NCI-H2196 (cell line): Measurements from ENCODE around the gene ALDH1B1.
"Not testable (repeated sequence)": the region's sequence is repeated elsewhere in the genome, so short reads cannot be mapped to it uniquely, and the experiment has no call there.

ENCODE experiments used
- DNase-seq: peaks from one replicate; lab custom pipeline; 2025; ENCODE audit not compliant: unreplicated experiment; lab: John Stamatoyannopoulos, UW

ALDH1B1 gene

DNA sequence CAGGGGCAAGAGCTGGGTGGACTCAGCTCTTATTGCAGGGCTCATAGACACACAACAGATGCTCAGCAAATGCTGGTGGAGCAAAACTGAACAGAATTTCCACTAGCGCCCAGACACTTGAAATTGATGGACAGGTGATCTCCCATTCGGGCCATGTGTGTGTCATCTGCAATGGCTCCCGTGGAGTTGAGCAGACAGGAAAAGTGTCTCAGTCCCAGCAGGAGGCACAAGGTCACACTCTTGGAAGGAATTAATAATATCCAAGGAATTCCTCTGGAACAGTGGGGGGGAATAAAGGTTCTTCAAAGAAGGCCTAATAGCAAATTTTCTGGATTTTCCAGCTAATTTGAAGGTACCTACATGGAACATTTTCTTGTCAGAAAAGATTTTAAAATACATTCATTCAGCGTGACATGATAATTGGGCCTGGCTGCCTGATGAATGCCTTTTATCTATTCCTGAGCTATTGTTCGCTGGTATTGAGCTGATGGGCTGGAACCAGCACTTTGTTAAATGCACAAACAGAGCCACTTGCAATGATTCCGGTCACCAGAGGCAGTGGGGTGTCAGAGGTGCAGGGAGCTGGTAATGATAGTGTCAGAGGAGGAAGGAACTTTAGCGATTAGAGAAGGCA is 31.5 kb upstream of the ALDH1B1 start:
- no peak for DNase-seq

DNA sequence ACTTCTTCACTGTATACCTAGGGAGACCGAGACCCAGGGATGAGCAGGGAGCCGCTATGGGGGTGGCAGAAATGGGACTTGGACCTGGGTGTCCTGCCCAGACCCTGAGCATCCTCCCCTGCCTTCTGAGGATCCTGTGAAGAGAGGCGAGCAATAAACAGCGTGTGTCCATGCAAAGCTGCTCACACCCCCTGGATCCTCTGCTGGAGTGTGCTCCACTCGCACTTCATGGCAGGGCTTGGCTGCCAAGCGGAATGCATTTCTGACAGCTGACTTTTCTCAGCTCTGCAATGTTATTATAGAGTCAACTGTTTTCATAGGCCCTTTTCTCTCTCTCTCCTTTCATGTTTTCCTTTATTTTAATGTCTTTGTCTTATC is 31.0 kb upstream of the ALDH1B1 start:
- DNase-seq, result no peak

DNA sequence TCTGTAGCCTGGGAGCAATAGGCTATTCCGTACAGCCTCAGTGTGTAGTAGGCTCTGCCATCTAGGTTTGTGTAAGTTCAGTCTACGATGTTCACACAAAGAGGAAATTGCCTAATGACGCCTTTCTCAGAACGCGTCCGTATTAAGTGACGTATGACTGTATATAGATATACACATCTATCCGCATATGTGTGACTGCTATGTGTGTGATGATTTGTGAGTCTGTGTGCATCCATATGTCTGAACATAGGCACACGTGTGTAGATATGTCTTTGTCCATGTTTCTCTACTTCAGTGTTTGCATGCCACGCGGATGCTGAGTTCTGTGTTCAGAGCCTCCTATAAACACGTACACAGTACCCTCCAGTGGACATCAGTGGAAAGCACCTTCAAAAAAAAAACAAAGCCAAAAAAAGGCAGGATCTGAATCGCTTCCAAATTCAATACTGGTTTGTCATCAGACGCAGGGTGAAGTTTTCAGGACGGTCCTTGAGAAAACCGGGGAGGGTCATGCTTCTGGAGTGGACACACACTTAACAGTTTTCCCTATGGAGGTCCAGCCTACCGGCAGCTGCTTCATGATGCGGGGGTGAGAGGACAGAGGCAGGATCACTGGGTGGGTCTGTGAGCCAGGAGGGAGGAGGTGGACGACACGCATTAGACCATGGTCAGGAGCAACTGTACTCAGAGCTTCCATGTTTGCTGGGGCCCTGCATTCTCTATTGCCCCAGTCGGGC is 29.5 kb upstream of the ALDH1B1 start:
- peak; percentile 81 for DNase-seq

DNA sequence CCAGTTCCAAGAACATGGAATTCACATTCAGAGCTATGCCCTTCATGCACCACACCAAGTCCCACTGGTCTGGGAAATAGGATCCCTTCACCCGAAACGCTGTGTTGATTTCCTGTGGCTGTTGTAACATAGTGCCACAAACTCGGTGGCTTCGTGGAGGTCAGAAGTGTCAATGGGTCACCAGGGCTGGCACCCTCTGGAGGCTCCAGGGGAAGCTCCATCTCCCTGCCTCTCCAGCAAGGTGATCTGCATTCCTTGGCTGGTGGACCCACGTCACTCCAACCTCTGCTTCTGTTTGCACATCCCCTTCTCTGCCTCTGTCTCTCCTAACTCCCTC is 28.9 kb upstream of the ALDH1B1 start:
- DNase-seq, result no peak

DNA sequence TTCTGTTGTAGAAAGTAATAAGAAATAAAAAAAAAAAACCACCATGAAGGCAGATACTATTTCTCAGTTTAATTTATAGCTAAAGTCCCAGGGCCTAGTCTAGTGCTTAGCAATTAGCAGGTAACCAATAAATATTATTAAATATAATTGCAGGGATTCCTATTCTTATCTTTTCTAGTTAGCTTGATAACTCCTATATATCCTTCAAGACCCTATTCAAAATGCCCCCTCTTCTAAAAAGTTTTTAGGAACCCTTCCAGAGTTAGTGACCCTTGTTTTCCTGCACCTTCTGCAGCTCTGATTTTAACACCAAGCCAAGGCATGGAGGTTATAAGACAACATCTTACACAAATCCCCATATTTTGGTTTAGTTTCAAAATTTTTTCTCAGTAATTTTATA is 24.6 kb upstream of the ALDH1B1 start:
- no peak for DNase-seq

DNA sequence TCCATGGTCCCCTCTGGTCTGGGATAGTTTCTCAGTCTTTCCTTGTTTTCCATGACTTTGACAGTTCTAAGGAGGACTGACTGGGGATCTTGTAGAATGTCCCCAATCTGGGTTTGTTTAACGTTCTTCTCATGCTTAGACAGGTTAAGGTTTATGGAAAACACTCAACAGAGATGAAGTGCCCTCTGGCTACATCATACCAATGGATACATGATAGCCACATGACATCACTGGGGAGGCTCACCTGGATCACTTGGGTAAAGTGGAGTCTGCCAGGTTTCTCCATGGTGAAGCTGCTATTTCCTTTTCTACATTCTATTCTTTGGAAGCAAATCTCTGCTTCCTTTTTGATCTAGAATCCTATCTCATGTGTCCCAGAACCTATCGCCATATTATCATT is 23.8 kb upstream of the ALDH1B1 start:
- DNase-seq, result peak; percentile 59

DNA sequence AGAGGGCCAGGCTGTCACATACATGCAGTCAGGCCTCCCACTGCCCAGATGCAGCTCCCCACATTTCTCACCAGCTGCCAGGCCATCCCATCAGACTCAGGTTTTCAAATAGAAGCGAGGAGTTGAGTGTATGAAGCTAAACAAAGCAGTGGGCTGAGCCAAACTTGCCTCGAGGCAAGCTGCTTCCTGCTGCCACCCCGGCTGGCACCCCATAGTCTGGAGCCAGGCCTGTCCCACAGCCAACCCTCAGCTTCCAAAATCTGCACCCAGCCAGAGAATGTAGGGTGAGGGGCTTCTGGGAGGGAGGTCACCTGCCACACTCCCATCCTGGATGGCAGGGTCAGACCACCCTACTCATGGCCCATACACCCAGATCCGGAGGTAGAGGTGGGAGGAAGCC is 22.3 kb upstream of the ALDH1B1 start:
- DNase-seq, result no peak

DNA sequence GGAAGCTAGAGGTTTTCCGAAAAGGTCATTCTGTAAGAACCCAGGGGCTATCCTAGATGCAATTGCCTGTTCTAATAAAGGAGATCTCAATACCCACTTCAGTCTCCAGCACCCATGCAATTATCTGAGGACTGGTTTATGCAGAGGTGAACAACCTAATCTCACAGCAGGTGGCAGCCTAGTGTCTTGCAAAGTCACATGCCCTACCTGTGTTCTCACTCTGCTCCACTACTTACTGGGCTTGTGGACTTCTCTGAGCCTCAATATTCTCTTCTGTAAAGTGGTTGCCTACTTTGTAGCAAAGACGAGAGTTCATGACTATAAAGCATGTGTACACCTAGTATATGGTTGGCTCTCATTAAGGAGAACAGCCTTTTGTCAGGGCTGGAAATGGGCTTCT is 21.0 kb upstream of the ALDH1B1 start:
- peak; percentile 64 for DNase-seq

DNA sequence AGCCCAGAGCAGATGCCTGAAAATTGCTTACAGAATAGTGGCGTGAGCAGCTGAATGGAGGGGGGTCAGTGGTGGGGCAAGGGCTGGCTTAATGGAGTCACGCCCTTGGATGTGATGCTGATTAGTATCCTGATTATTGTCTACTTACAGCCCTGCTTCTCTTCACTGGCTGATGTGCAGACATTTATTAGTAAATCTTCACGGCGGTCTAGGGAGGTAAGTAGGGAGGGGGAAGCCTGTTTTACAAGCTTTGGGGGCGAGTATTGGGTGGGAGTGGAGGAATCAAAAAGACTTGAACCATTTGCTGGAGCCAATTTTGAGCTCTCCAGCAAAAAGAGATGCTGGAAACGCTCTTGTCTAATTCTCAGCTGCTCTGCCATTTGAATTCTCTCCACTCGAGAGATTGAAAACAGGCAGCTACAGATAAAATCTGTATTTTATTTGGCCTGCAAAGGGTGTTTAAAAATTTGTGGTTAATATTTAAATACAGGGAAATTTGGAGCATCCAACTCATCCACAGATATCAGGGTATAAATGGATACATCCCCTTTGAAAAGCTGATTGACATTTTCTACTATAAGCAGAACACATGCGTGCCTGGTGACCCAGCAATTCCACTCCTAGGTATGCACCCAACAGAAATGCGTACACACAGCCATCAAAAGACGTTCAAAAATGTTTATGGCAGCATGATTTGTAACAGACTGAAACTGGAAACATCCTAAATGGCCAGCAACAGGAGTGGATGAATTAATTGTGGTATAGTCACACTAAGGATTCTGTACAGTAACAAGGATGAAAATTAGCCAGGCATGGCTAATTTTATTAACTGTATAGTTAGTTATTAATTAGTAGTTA is 19.5 kb upstream of the ALDH1B1 start:
- DNase-seq, result no peak

DNA sequence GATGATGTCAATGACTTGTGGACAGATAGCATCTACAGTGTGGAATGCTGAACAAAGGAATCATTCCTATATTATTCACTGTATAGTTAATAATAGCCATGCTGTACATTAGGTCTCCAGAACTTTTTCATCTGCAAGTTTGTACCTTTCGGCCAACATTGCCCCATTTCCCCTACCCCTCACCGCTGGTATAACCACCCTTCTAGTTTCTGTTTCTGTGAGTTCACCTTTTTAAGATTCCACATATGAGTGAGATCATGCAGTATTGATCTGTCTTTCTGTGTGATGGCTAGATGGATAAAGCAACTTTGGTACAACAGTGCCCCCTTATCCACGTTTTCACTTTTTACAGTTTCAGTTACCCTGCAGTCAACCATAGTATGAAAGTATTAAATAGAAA is 18.8 kb upstream of the ALDH1B1 start:
- no peak for DNase-seq

DNA sequence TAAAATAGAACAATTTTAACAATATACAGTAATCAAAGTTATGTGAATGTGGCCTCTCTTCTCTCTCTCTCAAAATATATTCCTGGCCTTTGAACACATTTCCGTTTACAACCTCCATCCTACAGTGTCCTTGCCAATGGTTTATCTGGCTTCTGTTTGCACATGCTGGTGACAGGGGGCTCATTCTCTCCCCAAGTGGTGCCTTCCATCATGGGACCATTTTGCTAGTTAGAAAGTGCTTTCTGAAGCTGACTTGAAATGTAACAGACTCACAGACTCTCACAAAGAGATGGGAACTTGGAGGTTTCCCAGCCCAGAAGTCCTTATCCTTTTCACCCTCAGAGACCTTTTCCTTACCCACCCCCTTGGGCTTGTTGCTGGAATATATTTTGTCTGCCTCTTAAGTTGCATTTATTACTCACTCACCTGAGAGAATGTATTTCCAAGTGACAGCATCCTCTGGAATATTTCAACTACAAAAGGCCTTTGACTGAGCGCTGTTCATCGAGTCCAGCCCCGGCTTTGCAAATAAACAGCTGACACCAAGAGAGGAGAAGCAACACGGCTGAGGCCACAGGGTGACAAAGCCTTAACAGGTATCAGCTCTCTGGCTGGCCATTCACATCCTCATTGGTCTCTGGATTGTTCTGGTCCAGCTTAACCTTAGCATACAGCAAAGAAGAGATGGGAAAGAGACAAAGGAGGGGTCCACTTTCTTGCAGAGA is 17.5 kb upstream of the ALDH1B1 start:
- no peak for DNase-seq

DNA sequence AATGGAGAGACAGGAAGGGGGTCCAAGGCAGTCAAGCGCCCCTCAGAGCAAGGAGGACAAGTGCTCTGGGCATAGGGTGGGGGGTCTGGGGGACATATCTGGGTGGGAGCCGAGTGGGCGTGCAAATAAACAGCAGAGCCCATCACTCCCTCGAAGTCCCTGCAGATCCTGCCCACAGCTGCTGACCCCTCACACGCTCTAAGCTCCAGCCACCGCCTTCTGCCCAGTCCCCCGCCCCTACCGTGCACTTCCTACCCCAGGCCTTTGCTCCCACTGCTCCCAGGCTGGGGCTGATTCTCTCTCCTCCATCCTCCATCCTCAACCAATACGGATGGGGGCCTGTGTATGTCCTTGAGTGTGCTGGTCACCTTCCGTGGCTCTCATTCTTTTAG is 16.9 kb upstream of the ALDH1B1 start:
- no peak for DNase-seq

DNA sequence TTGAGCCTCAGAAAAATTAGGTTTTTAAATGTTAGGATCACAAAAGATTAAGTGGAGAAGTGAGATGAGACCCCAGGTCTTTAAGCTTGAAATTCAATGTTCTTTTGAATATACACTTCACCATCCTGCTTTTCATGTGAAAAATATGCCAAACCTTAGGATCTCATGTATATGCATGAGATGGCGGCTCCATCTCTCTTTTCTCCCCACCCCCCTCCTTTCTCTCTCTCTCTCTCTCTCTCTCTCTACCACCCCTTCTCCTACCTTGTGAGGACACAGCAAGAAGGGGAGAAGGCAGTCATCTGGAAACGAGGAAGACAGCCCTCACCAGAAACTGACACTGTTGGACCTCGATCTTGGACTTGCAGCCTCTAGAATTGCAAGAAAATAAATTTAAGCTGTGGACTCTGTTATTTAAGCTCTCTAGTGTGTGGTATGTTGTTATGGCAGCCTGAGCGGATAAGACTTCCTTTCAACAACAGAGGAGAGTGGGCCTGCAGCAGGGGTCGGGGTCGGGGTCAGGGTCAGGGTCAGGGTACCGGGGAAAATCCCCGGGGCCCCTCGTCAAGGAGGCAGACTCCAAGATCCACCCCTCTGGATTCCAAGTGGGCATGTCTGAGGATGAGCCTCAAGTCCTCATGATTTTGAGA is 16.4 kb upstream of the ALDH1B1 start:
- DNase-seq, result no peak

DNA sequence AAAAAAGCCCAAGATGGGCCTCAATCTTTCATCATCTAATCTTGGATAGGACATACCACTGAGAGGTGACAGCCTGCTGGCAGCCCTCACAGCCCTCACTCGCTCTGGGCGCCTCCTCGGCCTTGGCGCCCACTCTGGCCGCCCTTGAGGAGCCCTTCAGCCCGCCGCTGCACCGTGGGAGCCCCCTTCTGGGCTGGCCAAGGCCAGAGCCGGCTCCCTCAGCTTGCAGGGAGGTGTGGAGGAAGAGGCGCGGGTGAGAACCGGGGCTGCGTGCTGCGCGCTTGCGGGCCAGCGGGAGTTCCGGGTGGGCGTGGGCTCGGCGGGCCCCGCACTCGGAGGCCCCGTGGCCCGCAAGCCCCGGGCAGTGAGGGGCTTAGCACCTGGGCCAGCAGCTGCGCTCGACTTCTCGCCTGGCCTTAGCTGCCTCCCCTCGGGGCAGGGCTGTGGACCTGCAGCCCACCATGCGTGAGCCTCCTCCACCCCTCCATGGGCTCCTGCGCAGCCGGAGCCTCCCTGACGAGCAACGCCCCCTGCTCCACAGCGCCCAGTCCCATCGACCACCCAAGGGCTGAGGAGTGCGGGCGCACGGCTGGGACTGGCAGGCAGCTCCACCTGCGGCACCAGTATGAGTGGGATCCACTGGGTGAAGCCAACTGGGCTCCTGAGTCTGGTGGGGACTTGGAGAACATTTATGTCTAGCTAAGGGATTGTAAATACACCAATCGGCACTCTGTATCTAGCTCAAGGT is 15.0 kb upstream of the ALDH1B1 start:
- not testable (repeated sequence) for DNase-seq

DNA sequence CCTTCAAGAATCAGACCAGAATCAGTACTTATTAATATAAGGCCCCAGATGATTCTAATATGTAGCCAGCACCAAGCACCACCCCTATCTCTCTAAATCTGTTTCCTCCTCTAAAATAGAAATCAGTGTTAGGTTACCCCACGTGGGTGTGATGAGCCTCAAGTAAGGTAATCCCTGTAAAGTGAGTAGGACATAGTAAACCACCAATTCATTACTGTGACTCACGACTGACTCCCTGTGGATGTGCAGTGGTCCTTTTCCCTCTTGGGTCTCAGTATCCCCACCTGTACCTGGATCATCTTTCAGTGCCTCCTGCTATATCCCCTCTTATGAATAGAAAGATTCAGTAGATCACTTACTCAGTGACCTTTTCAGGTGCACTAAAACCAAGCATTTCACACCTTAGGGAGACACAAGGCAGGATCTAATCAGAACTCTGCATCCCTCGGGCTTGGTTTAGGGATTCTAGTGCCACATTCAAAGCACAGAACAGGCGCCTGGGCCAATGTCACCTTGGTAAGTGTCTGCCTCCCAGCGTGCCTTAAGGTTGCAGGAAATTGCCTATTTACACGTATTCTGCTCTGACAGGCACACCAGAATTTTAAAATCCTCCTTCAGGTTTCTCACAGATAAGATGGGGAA is 12.2 kb upstream of the ALDH1B1 start:
- DNase-seq, result peak; percentile 22

DNA sequence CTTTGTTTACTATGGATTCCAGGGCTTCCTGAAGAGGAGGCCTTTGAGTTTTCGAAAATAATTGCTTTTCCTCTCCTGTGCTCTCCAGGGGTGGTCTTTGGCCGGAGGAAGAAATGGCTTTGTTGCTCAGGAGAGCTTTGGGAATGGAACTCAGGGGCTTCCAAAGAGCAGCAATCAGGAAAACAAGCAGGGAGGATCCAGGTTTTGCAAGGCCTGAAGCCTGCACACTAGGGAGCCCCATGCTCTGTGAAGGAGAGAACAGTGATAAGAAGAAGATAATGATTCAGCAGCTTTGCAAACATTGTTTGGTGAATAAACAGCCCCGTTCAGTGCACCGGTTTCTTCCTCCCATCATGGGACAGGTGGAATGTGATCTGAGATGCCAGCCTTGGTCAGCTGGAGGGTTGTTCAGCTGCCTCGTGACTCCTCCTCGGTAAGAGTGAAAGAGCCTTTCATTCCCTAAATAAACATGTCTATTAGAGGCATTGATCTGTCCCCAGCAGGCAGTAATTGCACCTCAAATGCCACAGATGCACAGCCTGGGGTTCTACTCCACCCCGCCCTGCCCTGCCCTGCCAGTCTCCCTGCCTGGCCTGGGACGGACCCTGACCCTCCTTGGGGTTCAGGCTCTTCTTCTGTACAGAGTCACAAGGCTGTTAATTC is 11.5 kb upstream of the ALDH1B1 start:
- DNase-seq, result peak; percentile 71

DNA sequence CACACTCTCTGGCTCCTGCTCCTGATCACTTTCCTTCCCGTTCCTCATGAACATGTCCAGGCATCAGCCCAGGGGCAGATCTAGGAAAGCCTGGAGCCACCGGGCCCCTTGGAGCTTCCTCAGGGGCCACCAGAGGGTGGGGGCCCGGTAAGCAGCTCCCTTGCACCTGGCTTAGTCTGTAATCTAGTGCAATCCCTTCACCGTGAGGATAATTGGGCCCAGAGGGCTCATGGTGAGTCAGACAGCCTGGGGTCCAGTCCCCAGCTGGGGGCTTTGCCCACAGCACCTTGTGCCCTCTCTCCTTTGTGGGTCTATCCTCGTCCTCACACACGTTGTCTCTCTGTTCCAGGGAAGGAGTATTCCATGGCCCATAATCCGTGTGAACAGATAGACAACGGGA is 10.4 kb upstream of the ALDH1B1 start:
- DNase-seq, result no peak

DNA sequence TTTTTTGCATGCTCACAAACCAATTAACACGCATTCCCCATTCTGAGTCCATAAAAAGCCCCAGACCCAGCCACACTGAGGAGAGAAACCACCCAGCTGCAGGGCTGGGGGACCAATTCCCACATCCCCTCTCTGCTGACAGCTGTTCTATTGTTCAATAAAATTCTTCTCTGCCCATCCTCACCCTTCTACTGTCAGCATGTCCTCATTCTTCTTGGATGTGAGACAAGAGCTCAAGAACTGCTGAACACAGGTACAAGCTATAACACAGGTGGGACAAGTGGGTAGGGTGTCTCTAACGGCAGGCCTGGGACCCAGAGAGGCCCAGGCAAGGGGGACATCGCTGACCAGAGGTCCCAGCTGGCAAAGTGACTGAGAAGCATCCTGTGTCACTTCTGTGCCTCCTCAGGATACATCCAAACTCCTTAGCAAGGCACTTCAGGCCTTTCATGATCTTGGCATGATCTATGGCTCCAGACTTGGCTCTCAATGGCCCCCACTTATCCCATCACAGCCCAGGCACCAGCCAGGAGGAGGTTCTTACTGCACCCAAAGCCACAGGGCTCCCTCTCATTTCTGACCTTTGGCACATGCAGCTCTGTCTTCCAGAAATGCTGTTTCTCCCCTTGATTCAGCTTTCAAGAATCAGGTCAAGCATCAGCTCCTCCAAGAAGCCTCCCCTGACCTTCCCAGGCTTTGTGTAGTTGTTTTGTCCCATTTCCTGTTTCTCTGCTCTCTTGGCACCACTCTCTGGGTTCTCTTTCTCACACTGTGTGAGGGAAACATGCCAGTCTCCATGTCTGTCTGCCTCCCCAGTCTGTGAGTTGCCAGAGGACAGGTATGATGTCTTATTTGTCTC is 7.3 kb upstream of the ALDH1B1 start:
- DNase-seq, result no peak
